OCI-LY7 (cell line): ENCODE data around the gene CNR1. TPM values are rescaled to one million over a fixed set of nuclear protein-coding genes. Genes with fewer than 3 reads are reported as not detected.

ENCODE experiments used
- BruUV-seq: library from RNA; stranded (reverse); fragments of 400-500 nt; replicated peaks from 2 replicates; lab custom pipeline; 2021; lab: Mats Ljungman, UMichigan
- CTCF ChIA-PET: fragments of 300-600 bp; sonication (Branson Sonifier 250); formaldehyde crosslinking; loops from one replicate; lab custom pipeline; 2022; ENCODE audit warnings: antibody characterized with exemption; ENCODE audit not compliant: unreplicated experiment; lab: Charles Lee
- POLR2A ChIA-PET: fragments of 300-600 bp; sonication (Branson Sonifier 250); formaldehyde crosslinking; loops from one replicate; lab custom pipeline; 2022; ENCODE audit warnings: antibody characterized with exemption; lab: Charles Lee
- DNase-seq: peaks from one replicate; pipeline ENCODE4 v3.0.0-alpha.2; 2015; ENCODE audit warnings: low spot score
- H2AFZ ChIP-seq: fragments of 200-600 bp; sonication (generic), shearing (Covaris generic); 2 replicates; pipeline ENCODE4 v1.6.1; 2014; ENCODE audit warnings: mild to moderate bottlenecking, antibody characterized with exemption, low read length, moderate library complexity
- H3K27ac ChIP-seq: fragments of 200-600 bp; sonication (generic); 2 replicates; pipeline ENCODE4 v1.5.1; 2014; ENCODE audit warnings: mixed run types, low read depth, mild to moderate bottlenecking, moderate library complexity, low read length, inconsistent platforms; ENCODE audit not compliant: poor library complexity, severe bottlenecking
- H3K36me3 ChIP-seq: fragments of 200-600 bp; sonication (generic); 2 replicates; pipeline ENCODE4 v1.6.1; 2014; ENCODE audit warnings: mild to moderate bottlenecking, antibody characterized with exemption, low read length, moderate library complexity, mixed read lengths; ENCODE audit not compliant: insufficient read depth
- H3K4me1 ChIP-seq: fragments of 200-600 bp; sonication (generic); 2 replicates; pipeline ENCODE4 v1.5.1; 2014; ENCODE audit warnings: mild to moderate bottlenecking, low read length; ENCODE audit not compliant: insufficient read depth, poor library complexity, severe bottlenecking
- H3K4me2 ChIP-seq: fragments of 200-600 bp; sonication (generic); 2 replicates; pipeline ENCODE4 v1.6.1; 2014; ENCODE audit warnings: mild to moderate bottlenecking, low read length
- H3K4me3 ChIP-seq: fragments of 200-600 bp; sonication (generic); 2 replicates; pipeline ENCODE4 v1.5.1; 2014; ENCODE audit warnings: mild to moderate bottlenecking, low read depth, low read length; ENCODE audit not compliant: poor library complexity, severe bottlenecking
- H3K79me2 ChIP-seq: fragments of 200-600 bp; sonication (generic); 2 replicates; pipeline ENCODE4 v1.6.1; 2016; ENCODE audit warnings: low read depth, mild to moderate bottlenecking, low read length, moderate library complexity, mixed read lengths; ENCODE audit not compliant: insufficient read depth
- H3K9me2 ChIP-seq: fragments of 200-600 bp; sonication (generic); 2 replicates; pipeline ENCODE4 v1.6.1; 2016; ENCODE audit warnings: mild to moderate bottlenecking, low read length, mixed read lengths; ENCODE audit not compliant: insufficient read depth
- H3K9me3 ChIP-seq: fragments of 200-600 bp; sonication (generic); 2 replicates; pipeline ENCODE4 v1.6.1; 2014; ENCODE audit warnings: mild to moderate bottlenecking, mixed run types, low read length, mixed read lengths
- H4K20me1 ChIP-seq: fragments of 200-600 bp; sonication (generic); 2 replicates; pipeline ENCODE4 v1.6.1; 2014; ENCODE audit warnings: mild to moderate bottlenecking, antibody characterized with exemption, low read length, moderate library complexity, mixed read lengths; ENCODE audit not compliant: insufficient read depth
- CTCF ChIP-seq: fragments of 200-600 bp; sonication (generic); conservative IDR thresholded peaks from 2 replicates; pipeline ENCODE4 v1.5.1; 2014; ENCODE audit warnings: mild to moderate bottlenecking, antibody characterized with exemption, low read length, moderate library complexity, mixed read lengths
- EZH2phosphoT487 ChIP-seq: fragments of 200-600 bp; sonication (generic); IDR thresholded peaks from 2 replicates; pipeline ENCODE4 v1.6.1; 2018; ENCODE audit warnings: low read depth, borderline replicate concordance, mild to moderate bottlenecking, mixed run types, antibody characterized with exemption, low read length, moderate library complexity, mixed read lengths
- intact Hi-C: fragments of 100-400 bp; cut with micrococcal nuclease; formaldehyde crosslinking; loops from one replicate; pipeline ENCODE4 v1.10.0; 2022; ENCODE audit not compliant: unreplicated experiment
- total RNA-seq, 2 experiments: library from RNA; depleted of rRNA in 1 of 2; stranded (reverse); fragments of >200 nt in 1 of 2; shearing (Covaris generic) in 1 of 2; gene quantifications; 2 replicates each; pipeline ENCODE4 v1.2.3, GENCODE V29; 2014 to 2022

CNR1 gene
- total RNA-seq, 2 experiments from 2014 or later: 150 to 246 TPM

DNA sequence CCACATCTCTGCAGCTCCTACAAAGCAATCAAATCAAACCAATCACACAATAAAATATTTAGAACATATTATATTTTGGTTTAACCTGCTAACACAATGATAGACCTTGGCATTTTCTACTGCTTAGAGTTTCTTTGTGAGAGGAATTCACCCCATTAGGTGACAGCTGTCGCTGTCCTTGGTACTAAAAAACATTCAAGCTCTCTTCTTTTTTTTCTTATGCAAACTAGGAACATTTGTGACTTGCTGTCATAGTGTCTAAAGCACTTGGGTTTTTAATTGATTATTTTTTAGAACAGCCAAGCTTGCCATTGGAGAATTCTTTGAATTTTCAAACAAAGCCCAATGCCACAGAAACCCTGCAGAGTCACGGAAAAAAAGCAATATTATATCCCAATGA is 46.4 kb downstream of the CNR1 start:
- intact Hi-C loops: no loop called here
- Histone ChIP-seq H3K9me2 (no peaks in the 10 kb centered on the region), H3K4me2 (no peak overlapping the region), H4K20me1 (no peaks in the 10 kb centered on the region), H3K79me2 (no peaks in the 10 kb centered on the region), H3K36me3 (peaks cover 3% of the 10 kb centered on the region; the same call in 1 of the 2 replicates), H3K4me1 (peaks cover 26% of the 10 kb centered on the region), H2AFZ (no peak overlapping the region), H3K4me3 (no peak overlapping the region), H3K27ac (no peak overlapping the region), H3K9me3 (peaks cover 13% of the 10 kb centered on the region; the same call in 1 of the 2 replicates)
- peak; percentile 64 for DNase-seq
- CTCF ChIA-PET: no interaction called here
- TF ChIP-seq CTCF (no peak), EZH2phosphoT487 (no peak)
- BruUV-seq: no TSS peak
- POLR2A ChIA-PET: interaction anchor here (1.3 kb wide), 2 partner anchors 10 to 11 kb away, joined by 5 to 6 read pairs; no protein-coding TSS in a partner anchor

GRCh38 chr6:88116276-88116675 is 49.9 kb downstream of the CNR1 start:
- peak overlapping the region; percentile 44 for H3K4me3 ChIP-seq
- peak overlapping the region; percentile 69 for H3K4me2 ChIP-seq
- no peaks in the 10 kb centered on the region for H4K20me1 ChIP-seq
- ChIA-PET POLR2A (no interaction called here), CTCF (no interaction called here)
- H2AFZ ChIP-seq: peak overlapping the region; percentile 69; the same call in 1 of the 2 replicates
- TF ChIP-seq EZH2phosphoT487 (no peak), CTCF (no peak)
- H3K36me3 ChIP-seq: peaks cover 6% of the 10 kb centered on the region; the same call in 1 of the 2 replicates
- peak; percentile 7 for DNase-seq
- peaks cover 40% of the 10 kb centered on the region for H3K4me1 ChIP-seq
- peaks cover 9% of the 10 kb centered on the region for H3K9me3 ChIP-seq
- peak overlapping the region; percentile 95 for H3K27ac ChIP-seq
- no peaks in the 10 kb centered on the region for H3K79me2 ChIP-seq
- no TSS peak for BruUV-seq
- intact Hi-C loops: no loop called here
- no peaks in the 10 kb centered on the region for H3K9me2 ChIP-seq

- DNase-seq: peak; percentile 84
- intact Hi-C loops: no loop called here
- H3K27ac ChIP-seq: peak overlapping the region; percentile 95
These were observed 50.8 kb downstream of the CNR1 start for GRCh38 chr6:88115307-88115706.

More at GRCh38 chr6:88115307-88115706, 50.8 kb downstream of the CNR1 start:
- H3K9me2 ChIP-seq: no peaks in the 10 kb centered on the region
- H3K9me3 ChIP-seq: peaks cover 9% of the 10 kb centered on the region
- CTCF ChIA-PET: no interaction called here
- TF ChIP-seq CTCF: no peak
- TF ChIP-seq EZH2phosphoT487: no peak
- peaks cover 6% of the 10 kb centered on the region; the same call in 1 of the 2 replicates for H3K36me3 ChIP-seq
- no peaks in the 10 kb centered on the region for H3K79me2 ChIP-seq
- POLR2A ChIA-PET: interaction anchor here (0.5 to 1.4 kb wide), 8 partner anchors 9 to 409 kb away, joined by 3 to 5 read pairs (median 3); no protein-coding TSS in a partner anchor
- peak overlapping the region; percentile 69 for H3K4me2 ChIP-seq
- peak overlapping the region; percentile 69 for H2AFZ ChIP-seq
- no TSS peak for BruUV-seq
- peaks cover 40% of the 10 kb centered on the region for H3K4me1 ChIP-seq
- H4K20me1 ChIP-seq: no peaks in the 10 kb centered on the region
- peak overlapping the region; percentile 44 for H3K4me3 ChIP-seq
